Esophagus muscularis mucosa (tissue), 4 donors: ENCODE data around the gene GRIK1. TPM values are rescaled to one million over a fixed set of nuclear protein-coding genes. Genes with fewer than 3 reads are reported as not detected.

Experiments
- DNase-seq: peaks from one replicate; pipeline ENCODE4 v3.0.0-alpha.2; 2017; ENCODE audit errors: extremely low spot score
- H3K27ac ChIP-seq, 4 donors: fragments of 200-600 bp; sonication (generic); replicated peaks in 1 of 4; 1 replicate in 3 of 4; 2 replicates in 1 of 4; pipeline ENCODE4 v1.5.1; 2016 to 2019; ENCODE audit warnings: mild to moderate bottlenecking in 1 of 4
- H3K27me3 ChIP-seq, 4 donors: fragments of 200-600 bp; sonication (generic); one replicate each; pipeline versions ENCODE4 v1.5.1 to v1.6.0; 2016 to 2019
- H3K36me3 ChIP-seq, 4 donors: fragments of 200-600 bp; sonication (generic); one replicate each; pipeline ENCODE4 v1.5.1; 2016 to 2019
- H3K4me1 ChIP-seq, 4 donors: fragments of 200-600 bp; sonication (generic); one replicate each; pipeline ENCODE4 v1.5.1; 2016 to 2019
- H3K4me3 ChIP-seq, 4 donors: fragments of 200-600 bp; sonication (generic); 1 replicate in 2 of 4; 2 replicates in 2 of 4; pipeline ENCODE4 v1.5.1; 2016 to 2019; ENCODE audit warnings: mild to moderate bottlenecking in 4 of 4, moderate library complexity in 1 of 4
- H3K9me3 ChIP-seq, 4 donors: fragments of 200-600 bp; sonication (generic); 1 replicate in 3 of 4; 2 replicates in 1 of 4; pipeline ENCODE4 v1.5.1; 2016 to 2019
- EP300 ChIP-seq: sonication (generic); formaldehyde crosslinking; IDR thresholded peaks from one replicate; pipeline ENCODE4 v1.6.1; 2017; ENCODE audit warnings: antibody characterized with exemption
- POLR2A ChIP-seq: fragments of 450-650 bp; IDR thresholded peaks from one replicate; pipeline ENCODE4 v1.6.1; 2017; ENCODE audit warnings: antibody characterized with exemption, moderate library complexity, mild to moderate bottlenecking, low read depth
- POLR2AphosphoS5 ChIP-seq, 2 donors: sonication (generic); formaldehyde crosslinking; IDR thresholded peaks; one replicate each; pipeline ENCODE4 v1.6.1; 2017; ENCODE audit warnings: antibody characterized with exemption in 2 of 2
- WGBS: methylation state at CpG from one replicate; pipeline ENCODE4 v1.1.5; 2018; 5-methylcytosine and 5-hydroxymethylcytosine counted together
- intact Hi-C: fragments of 100-400 bp; cut with DNase I; formaldehyde crosslinking; loops from one replicate; pipeline ENCODE4 v1.15.1; 2023
- total RNA-seq, 4 donors: library from RNA; depleted of rRNA; stranded (reverse); fragments of >200 nt; gene quantifications; one replicate each; pipeline versions ENCODE4 v1.1.0 to v1.2.1, GENCODE V29; 2016
- TF ChIP-seq, protein P1 (sequence below), 3 experiments: fragments of 200-600 bp in 2 of 3; fragments of 450-650 bp in 1 of 3; sonication (generic) in 2 of 3; IDR thresholded peaks; one replicate each; pipeline ENCODE4 v1.5.1; 2017 to 2019; ENCODE audit warnings: antibody characterized with exemption in 3 of 3, mild to moderate bottlenecking in 2 of 3, moderate library complexity in 1 of 3

Gene GRIK1
- total RNA-seq, 4 donors from 2014 or later = 0.19 to 0.40 (median 0.33) TPM; not detected in 1

GRCh38 chr21:29509121-29509520 is 430.7 kb downstream of the GRIK1 start:
- H3K4me3 ChIP-seq = no peak overlapping the region
- H3K9me3 ChIP-seq = peaks cover 0 to 10% (median 2%) of the 10 kb centered on the region in 4 donors
- DNase-seq = no peak
- intact Hi-C loops = no loop called here
- WGBS = 69% methylated on average over 6 of the region's 6 CpGs
- H3K27me3 ChIP-seq = no peaks in the 10 kb centered on the region
- H3K36me3 ChIP-seq = no peaks in the 10 kb centered on the region
- TF ChIP-seq POLR2AphosphoS5 (IDR thresholded peaks at IDR 0.05) = no peak
- TF ChIP-seq EP300 = no peak
- TF ChIP-seq POLR2A = no peak
- TF ChIP-seq, protein P1, sequence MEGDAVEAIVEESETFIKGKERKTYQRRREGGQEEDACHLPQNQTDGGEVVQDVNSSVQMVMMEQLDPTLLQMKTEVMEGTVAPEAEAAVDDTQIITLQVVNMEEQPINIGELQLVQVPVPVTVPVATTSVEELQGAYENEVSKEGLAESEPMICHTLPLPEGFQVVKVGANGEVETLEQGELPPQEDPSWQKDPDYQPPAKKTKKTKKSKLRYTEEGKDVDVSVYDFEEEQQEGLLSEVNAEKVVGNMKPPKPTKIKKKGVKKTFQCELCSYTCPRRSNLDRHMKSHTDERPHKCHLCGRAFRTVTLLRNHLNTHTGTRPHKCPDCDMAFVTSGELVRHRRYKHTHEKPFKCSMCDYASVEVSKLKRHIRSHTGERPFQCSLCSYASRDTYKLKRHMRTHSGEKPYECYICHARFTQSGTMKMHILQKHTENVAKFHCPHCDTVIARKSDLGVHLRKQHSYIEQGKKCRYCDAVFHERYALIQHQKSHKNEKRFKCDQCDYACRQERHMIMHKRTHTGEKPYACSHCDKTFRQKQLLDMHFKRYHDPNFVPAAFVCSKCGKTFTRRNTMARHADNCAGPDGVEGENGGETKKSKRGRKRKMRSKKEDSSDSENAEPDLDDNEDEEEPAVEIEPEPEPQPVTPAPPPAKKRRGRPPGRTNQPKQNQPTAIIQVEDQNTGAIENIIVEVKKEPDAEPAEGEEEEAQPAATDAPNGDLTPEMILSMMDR (IDR thresholded peaks at IDR 0.05) = no peak
- no peaks in the 10 kb centered on the region for H3K4me1 ChIP-seq
- H3K27ac ChIP-seq = no peak overlapping the region

- no peak overlapping the region for H3K27ac ChIP-seq
- TF ChIP-seq, protein P1 (IDR thresholded peaks at IDR 0.05) = no peak
- TF ChIP-seq POLR2A (no peak), EP300 (no peak), POLR2AphosphoS5 (IDR thresholded peaks at IDR 0.05) (no peak)
- intact Hi-C loops = no loop called here
- no peaks in the 10 kb centered on the region for H3K36me3 ChIP-seq
- H3K4me3 ChIP-seq = no peak overlapping the region
- no peak for DNase-seq
- no peaks in the 10 kb centered on the region for H3K27me3 ChIP-seq
- no peaks in the 10 kb centered on the region for H3K4me1 ChIP-seq
- H3K9me3 ChIP-seq = peaks cover 0 to 2% (median 0%) of the 10 kb centered on the region in 4 donors
- WGBS = 88% methylated on average over 4 of the region's 4 CpGs
Observed at GRCh38 chr21:29508301-29508700, 431.5 kb downstream of the GRIK1 start.

GRCh38 chr21:29506947-29507346 is 432.8 kb downstream of the GRIK1 start:
- Histone ChIP-seq H3K36me3 (no peaks in the 10 kb centered on the region), H3K4me1 (no peaks in the 10 kb centered on the region), H3K27ac (no peak overlapping the region), H3K9me3 (no peaks in the 10 kb centered on the region), H3K27me3 (no peaks in the 10 kb centered on the region), H3K4me3 (no peak overlapping the region)
- DNase-seq = no peak
- TF ChIP-seq POLR2AphosphoS5 (IDR thresholded peaks at IDR 0.05) (no peak), EP300 (no peak), POLR2A (no peak)
- TF ChIP-seq, protein P1 (IDR thresholded peaks at IDR 0.05) = no peak
- 91% methylated on average over 3 of the region's 3 CpGs for WGBS
- intact Hi-C loops = no loop called here

- Histone ChIP-seq H3K27me3 (no peaks in the 10 kb centered on the region), H3K4me1 (no peaks in the 10 kb centered on the region), H3K36me3 (no peaks in the 10 kb centered on the region), H3K27ac (no peak overlapping the region), H3K9me3 (no peaks in the 10 kb centered on the region), H3K4me3 (no peak overlapping the region)
- no peak for DNase-seq
- intact Hi-C loops = no loop called here
- WGBS = 73% methylated on average over 6 of the region's 6 CpGs
- TF ChIP-seq POLR2AphosphoS5 (IDR thresholded peaks at IDR 0.05) = no peak
Observed at GRCh38 chr21:29506214-29506613, 433.6 kb downstream of the GRIK1 start.

- Histone ChIP-seq H3K4me1 (no peaks in the 10 kb centered on the region), H3K9me3 (no peaks in the 10 kb centered on the region), H3K36me3 (no peaks in the 10 kb centered on the region), H3K27ac (no peak overlapping the region), H3K27me3 (no peaks in the 10 kb centered on the region), H3K4me3 (no peak overlapping the region)
- TF ChIP-seq POLR2AphosphoS5 (IDR thresholded peaks at IDR 0.05) = no peak
- TF ChIP-seq, protein P1 (IDR thresholded peaks at IDR 0.05) = no peak
- TF ChIP-seq POLR2A = no peak
- no peak for TF ChIP-seq EP300
- no peak for DNase-seq
- intact Hi-C loops = no loop called here
- 54% methylated on average over 3 of the region's 3 CpGs for WGBS
Observed at GRCh38 chr21:29504751-29505321, 435.0 kb downstream of the GRIK1 start.
